Ovary (tissue), 3 donors: ENCODE data around the gene CFAP65.

ENCODE experiments used
- CTCF ChIP-seq, 3 donors: fragments of 450-650 bp in 2 of 3; fragments of 200-600 bp in 1 of 3; IDR thresholded peaks; one replicate each; pipeline versions ENCODE4 v1.5.1 to v1.8.0; 2016 to 2022; ENCODE audit warnings: antibody characterized with exemption in 3 of 3, mild to moderate bottlenecking in 1 of 3
- POLR2A ChIP-seq: fragments of 450-650 bp; IDR thresholded peaks from one replicate; pipeline ENCODE4 v1.6.1; 2017; ENCODE audit warnings: antibody characterized with exemption, mild to moderate bottlenecking, moderate library complexity
- donor health status: DM: no; HTN: no; CAD: no.

- TF ChIP-seq CTCF (IDR thresholded peaks at IDR 0.05) = no peak
- TF ChIP-seq POLR2A = no peak
Observed at GRCh38 chr2:219073413-219074129, 32.3 kb upstream of the CFAP65 start.
